Epithelial cell of esophagus (primary cell): ENCODE data around the gene STAT5A.
A peak's percentile ranks its signal among the peaks of the same experiment; 100 is the strongest.

Experiments
- DNase-seq: peaks from one replicate; pipeline ENCODE4 v3.0.0; 2010; ENCODE audit warnings: low read depth
- H3K4me3 ChIP-seq: 2 replicates; pipeline ENCODE4 v1.5.1; 2011; ENCODE audit warnings: mild to moderate bottlenecking, low read length, control low read depth
- CTCF ChIP-seq: IDR thresholded peaks from 2 replicates; pipeline ENCODE4 v1.5.1; 2011; ENCODE audit warnings: low read depth, mild to moderate bottlenecking, low read length, control low read depth, inconsistent platforms; ENCODE audit not compliant: insufficient read depth; ENCODE audit errors: missing control alignments

STAT5A gene

DNA sequence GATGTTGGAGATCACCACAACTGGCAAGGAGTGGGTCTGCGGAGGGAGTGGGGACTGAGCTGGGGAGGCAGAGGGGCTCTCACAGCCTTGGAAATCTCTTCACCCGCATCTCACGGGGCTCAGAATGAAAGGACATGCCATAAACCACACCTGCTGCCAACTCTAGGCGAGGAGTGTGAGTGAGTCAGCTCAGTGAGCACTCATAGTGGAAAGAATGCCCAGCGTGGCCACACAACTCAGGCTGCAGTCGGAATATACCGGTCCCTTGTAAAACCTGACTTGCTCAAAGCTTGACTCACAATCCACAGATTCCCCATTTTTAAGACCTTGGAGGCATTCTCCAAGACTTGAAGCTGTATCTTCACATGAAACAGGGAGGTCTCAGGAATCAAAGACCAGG lies 36.7 kb downstream of the STAT5A start:
- peak; percentile 96 for DNase-seq
- no peak overlapping the region for H3K4me3 ChIP-seq
- TF ChIP-seq CTCF, result peak; percentile 11

DNA sequence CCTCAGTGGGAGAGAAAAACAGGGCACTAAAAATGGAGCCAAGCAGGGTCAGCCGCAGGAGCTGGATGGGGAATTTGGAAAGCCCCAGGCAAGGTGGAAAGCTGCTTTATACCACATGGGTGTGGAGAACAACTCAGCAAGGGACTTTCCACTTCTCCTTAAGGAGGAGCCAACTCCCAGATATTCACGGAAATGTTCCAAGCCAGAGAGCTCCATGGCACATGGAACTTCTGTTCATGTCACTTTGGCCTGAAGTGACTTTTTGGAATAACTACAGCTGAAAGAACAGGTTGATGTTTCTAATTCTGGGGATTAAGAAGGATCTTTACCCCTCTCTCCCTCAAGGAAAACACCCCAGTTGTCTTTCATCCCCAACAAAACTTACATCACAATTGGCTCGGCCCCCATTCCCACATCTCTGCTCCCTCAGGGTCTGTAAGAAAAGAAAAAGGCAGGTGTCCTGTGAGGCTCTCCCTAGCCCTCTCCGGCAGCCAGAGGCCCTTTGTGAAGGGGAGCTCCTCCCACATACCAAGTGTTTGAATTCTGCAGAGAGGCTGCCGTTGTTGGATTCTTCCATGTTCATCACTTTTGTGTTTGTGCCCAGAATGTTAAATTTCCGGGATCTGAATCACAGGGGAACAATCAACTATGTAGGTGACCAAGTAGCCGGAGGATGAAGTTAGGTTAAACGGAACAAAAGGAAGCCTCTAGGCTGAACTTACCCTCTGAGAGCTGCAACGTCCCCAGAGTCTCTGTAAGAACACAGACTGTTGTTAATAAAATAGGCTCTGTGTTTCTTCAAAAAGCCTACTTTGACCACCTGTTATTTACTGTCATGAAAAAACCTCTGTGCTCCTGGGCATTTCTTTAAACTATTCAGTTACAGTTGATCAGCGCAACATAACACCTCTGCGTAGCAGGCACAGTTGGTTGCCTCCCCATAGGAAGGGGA lies 41.0 kb downstream of the STAT5A start:
- H3K4me3 ChIP-seq, result no peak overlapping the region
- no peak for TF ChIP-seq CTCF
- peak; percentile 91 for DNase-seq

- DNase-seq, result no peak
- no peak overlapping the region for H3K4me3 ChIP-seq
- TF ChIP-seq CTCF, result no peak
Measured at GRCh38 chr17:42333053-42333452, 44.8 kb downstream of the STAT5A start.

DNA sequence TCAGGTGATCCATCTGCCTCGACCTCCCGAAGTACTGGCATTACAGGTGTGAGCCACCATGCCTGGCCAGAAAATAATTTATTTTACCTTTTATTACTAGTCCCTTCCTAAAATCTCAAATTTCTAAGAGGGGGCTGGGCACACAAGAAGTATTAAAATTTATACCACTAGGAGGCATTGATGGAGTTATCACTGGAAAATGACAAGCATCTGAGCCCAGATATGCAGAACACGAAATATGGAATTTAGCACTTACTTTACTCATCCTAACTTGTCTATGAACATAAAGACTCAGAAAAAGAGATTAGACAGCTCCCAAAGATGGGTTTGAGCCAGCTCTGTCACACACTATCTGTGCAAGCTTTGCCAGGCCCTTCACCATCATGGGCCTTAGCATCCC lies 46.4 kb downstream of the STAT5A start:
- DNase-seq, result no peak
- no peak overlapping the region for H3K4me3 ChIP-seq
- TF ChIP-seq CTCF, result no peak

DNA sequence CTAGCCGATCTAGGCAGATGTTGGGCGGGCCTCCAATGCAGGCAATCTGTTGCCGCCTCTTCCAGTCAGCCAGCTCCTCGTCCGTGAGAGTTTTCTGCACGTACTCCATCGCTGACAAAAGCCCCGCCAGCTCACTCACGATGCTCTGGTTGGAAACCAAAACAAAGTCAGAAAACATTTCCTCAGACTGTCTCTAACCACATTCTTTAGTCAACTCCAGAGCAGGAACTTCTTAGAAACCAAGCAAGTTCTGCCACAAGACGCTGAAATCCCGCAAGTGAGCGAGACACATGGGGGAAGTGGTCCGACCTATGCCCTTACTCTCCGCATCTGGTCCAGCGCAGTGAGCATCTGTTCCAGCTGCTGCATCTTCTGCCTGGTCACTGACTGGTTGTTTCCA lies 49.1 kb downstream of the STAT5A start:
- DNase-seq, result no peak
- H3K4me3 ChIP-seq, result no peak overlapping the region
- TF ChIP-seq CTCF, result no peak

DNA sequence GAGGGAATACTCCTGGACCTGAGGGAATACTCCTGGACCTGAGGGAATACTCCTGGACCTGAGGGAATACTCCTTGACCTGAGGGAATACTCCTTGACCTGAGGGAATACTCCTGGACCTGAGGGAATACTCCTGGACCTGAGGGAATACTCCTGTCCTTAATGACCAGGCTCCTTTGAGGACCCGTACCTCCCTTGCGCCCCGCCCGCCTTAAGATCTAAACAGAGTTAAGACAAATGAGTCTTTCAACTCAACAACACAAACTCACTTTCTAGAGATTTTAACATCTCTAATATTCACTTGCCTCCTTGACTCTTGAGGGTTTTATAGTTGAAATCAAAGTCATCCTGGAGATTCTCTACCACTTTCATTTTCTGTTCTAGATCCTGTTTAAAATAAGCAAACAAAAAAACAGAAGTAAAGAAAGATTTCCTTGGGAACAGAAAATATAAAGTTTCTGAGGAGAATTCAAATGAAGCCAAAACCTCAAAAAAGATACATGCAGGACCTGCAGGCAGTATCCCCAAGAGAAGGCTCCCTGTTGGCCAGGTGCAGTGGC lies 50.2 kb downstream of the STAT5A start:
- TF ChIP-seq CTCF, result no peak
- DNase-seq, result no peak
- no peak overlapping the region for H3K4me3 ChIP-seq
